ENCODE results near the gene TRIM68. TPM values are rescaled to one million over a fixed set of nuclear protein-coding genes. Genes with fewer than 3 reads are reported as not detected.

TRIM68 gene
- total RNA-seq (2022; extraction: Qiagen RNA extraction): 7.6 to 9.6 TPM (median 8.4 TPM) in 5 replicates

GRCh38 chr11:4607781-4608666 lies at the start of gene TRIM68:
Gene TRIM68, minus strand, starts transcription at chr11:4608231. Its CDS starts 2,727 bp downstream, at chr11:4605504.

GRCh38 chr11:4643682-4644081 lies 35.7 kb upstream of the TRIM68 start, which contains the start of gene OR51E1:
Gene OR51E1, plus strand, starts transcription at chr11:4643982. Its CDS starts 8,545 bp downstream, at chr11:4652527.

DNA sequence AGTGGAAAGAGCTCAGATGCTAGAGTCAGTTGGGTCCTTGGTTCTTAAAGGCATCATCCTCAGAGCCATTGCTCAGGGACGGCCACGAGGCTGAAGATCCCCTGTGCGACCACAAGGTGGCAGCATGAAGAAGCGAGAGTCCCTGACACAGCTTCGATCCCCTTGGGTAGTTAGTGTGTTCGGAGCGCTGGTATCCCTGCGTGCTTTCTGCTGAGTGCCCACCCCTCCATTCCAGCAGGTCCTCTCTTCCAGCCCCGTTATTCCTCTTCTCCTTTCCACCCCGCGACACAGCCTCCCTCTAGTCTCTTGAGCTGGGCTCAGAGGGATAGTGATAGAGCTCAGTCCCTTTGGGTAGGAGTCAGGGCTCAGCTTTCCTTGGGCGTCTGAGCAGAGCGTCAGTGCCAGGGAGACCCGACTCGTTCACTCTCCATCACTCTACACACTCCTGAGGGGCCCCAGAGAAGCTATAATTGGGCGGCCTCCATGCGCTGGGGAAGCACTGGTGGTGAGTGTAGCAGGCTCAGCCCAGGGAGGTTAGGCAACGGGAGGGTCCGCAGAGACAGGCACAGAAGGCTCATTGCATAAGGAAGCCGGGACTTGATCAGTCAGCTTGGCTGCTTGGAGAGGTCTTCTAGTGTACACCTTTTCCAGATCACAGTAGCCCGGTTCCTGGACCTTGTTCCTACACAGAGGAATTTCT lies 29.1 kb upstream of the TRIM68 start, which contains the start of gene OR51D1:
TSS of gene OR51D1 (plus strand) at position 516 of the 700 bp plus-strand sequence. CDS start 2,314 bp downstream, outside the sequence.

GRCh38 chr11:4593739-4594138 lies 14.3 kb downstream of the TRIM68 start, which contains the start of gene OR52I1:
Gene OR52I1, plus strand, starts transcription at chr11:4594039. Its CDS starts 0 bp downstream, at chr11:4594039.

DNA sequence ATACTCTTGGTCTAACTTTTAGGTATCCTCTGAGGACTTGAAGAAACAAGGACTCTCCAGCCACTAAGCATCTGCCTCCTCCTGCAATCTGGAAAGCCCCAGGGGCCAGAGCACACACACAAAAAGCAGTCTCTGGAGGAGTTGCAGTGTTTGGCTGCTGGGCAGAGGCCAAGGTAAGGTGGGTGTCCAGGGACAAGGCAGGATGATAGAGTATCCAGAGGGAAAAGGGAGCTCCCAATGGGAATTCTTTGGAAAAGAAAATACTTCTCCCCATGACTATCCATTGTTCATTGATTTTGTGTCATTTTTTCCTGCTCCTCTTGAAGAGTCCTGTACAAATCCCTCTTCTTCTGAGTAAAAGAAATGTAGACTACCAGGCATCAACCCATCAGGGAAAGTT lies 26.6 kb downstream of the TRIM68 start, which contains the start of gene OR52I2:
TSS of gene OR52I2 (plus strand) at position 301 of the 400 bp plus-strand sequence.

Other genes starting within 250 kb of the TRIM68 start
- not detected in 5 replicates for gene OR52B4, start 239.8 kb downstream of the TRIM68 start, total RNA-seq (2022; extraction: Qiagen RNA extraction)
- 19.8 to 22.1 TPM (median 20.3 TPM) in 5 replicates for gene TRIM21, start 214.5 kb downstream of the TRIM68 start, total RNA-seq (2022; extraction: Qiagen RNA extraction)
- not detected in 5 replicates for gene OR52K2, start 158.9 kb downstream of the TRIM68 start, total RNA-seq (2022; extraction: Qiagen RNA extraction)
- gene OR52K1, start 125.6 kb downstream of the TRIM68 start, total RNA-seq (2022; extraction: Qiagen RNA extraction): not detected in 5 replicates
- gene OR52M1, start 63.0 kb downstream of the TRIM68 start, total RNA-seq (2022; extraction: Qiagen RNA extraction): not detected in 5 replicates
- gene OR52I2, start 26.5 kb downstream of the TRIM68 start, total RNA-seq (2022; extraction: Qiagen RNA extraction): not detected in 5 replicates
- gene OR52I1, start 14.2 kb downstream of the TRIM68 start, total RNA-seq (2022; extraction: Qiagen RNA extraction): not detected in 5 replicates
- gene OR51D1, start 29.2 kb upstream of the TRIM68 start, total RNA-seq (2022; extraction: Qiagen RNA extraction): not detected in 5 replicates
- gene OR51E1, start 35.8 kb upstream of the TRIM68 start, total RNA-seq (2022; extraction: Qiagen RNA extraction): not detected in 5 replicates
- gene OR51E2, start 89.6 kb upstream of the TRIM68 start, total RNA-seq (2022; extraction: Qiagen RNA extraction): not detected in 5 replicates
- gene MMP26, start 96.6 kb upstream of the TRIM68 start, total RNA-seq (2022; extraction: Qiagen RNA extraction): not detected in 5 replicates
- not detected in 5 replicates for gene OR51F1, start 161.7 kb upstream of the TRIM68 start, total RNA-seq (2022; extraction: Qiagen RNA extraction)
- gene OR52R1, start 196.1 kb upstream of the TRIM68 start, total RNA-seq (2022; extraction: Qiagen RNA extraction): not detected in 5 replicates
- not detected in 5 replicates for gene OR51F2, start 213.1 kb upstream of the TRIM68 start, total RNA-seq (2022; extraction: Qiagen RNA extraction)
- not detected in 5 replicates for gene OR51S1, start 241.0 kb upstream of the TRIM68 start, total RNA-seq (2022; extraction: Qiagen RNA extraction)

All from A549 treated with AZD2906 at 1 μM for 4 hours (cell line).